Endothelial cell of umbilical vein (primary cell): ENCODE measurements around the gene KLK13. TPM values are rescaled to one million over a fixed set of nuclear protein-coding genes. Genes with fewer than 3 reads are reported as not detected.

Experiments used
- BruUV-seq: library from RNA; stranded (reverse); fragments of 400-500 nt; replicated peaks from 2 replicates; lab custom pipeline; 2021; lab: Mats Ljungman, UMichigan
- CTCF ChIA-PET: fragments of 300-600, 350-600 bp; sonication (Branson Sonifier 250); formaldehyde crosslinking; loops from one replicate; lab custom pipeline; 2021; ENCODE audit warnings: antibody characterized with exemption, inconsistent platforms; lab: Charles Lee
- POLR2A ChIA-PET: fragments of 300-600, 350-600 bp; sonication (Branson Sonifier 250); formaldehyde crosslinking; loops from one replicate; lab custom pipeline; 2021; ENCODE audit warnings: antibody characterized with exemption, inconsistent platforms; lab: Charles Lee
- DNase-seq: peaks from one replicate; pipeline ENCODE4 v3.0.0-alpha.2; 2011; ENCODE audit warnings: low read depth, low spot score
- FAIRE-seq: peaks from 2 replicates; lab custom pipeline; 2011; peaks lifted over from hg19 to GRCh38; lab: Jason Lieb, UNC
- H2AFZ ChIP-seq: 2 replicates; pipeline ENCODE4 v1.6.0; 2012; ENCODE audit warnings: low read depth, low read length, control low read depth, inconsistent platforms
- H3K27ac ChIP-seq: 2 replicates; pipeline ENCODE4 v1.5.1; 2011; ENCODE audit warnings: low read depth, mild to moderate bottlenecking, control low read depth, low read length, moderate library complexity; ENCODE audit not compliant: insufficient read depth
- H3K27me3 ChIP-seq, 2 experiments: 2 replicates each; pipeline versions ENCODE4 v1.6.0 to v1.6.1; 2011; ENCODE audit warnings: low read length in 2 of 2, mixed read lengths in 1 of 2; ENCODE audit not compliant: control insufficient read depth in 2 of 2, insufficient read depth in 2 of 2
- H3K36me3 ChIP-seq, 2 experiments: 2 replicates in 1 of 2; 3 replicates in 1 of 2; pipeline ENCODE4 v1.5.1; 2011; ENCODE audit warnings: low read length in 2 of 2, mild to moderate bottlenecking in 1 of 2, moderate library complexity in 1 of 2; ENCODE audit not compliant: control insufficient read depth in 2 of 2, insufficient read depth in 2 of 2; ENCODE audit errors: extremely low read depth in 1 of 2
- H3K4me1 ChIP-seq: 3 replicates; pipeline ENCODE4 v1.5.1; 2011; ENCODE audit warnings: mild to moderate bottlenecking, low read length; ENCODE audit not compliant: control insufficient read depth, insufficient read depth; ENCODE audit errors: extremely low read depth
- H3K4me2 ChIP-seq: 2 replicates; pipeline ENCODE4 v1.6.1; 2011; ENCODE audit warnings: low read length, control low read depth, mixed read lengths; ENCODE audit not compliant: insufficient read depth
- H3K4me3 ChIP-seq, 3 experiments: fragments of 200-600 bp in 1 of 3; sonication (generic), shearing (Covaris generic) in 1 of 3; replicated peaks in 1 of 3; 2 replicates each; pipeline ENCODE4 v1.5.1; 2011 to 2016; ENCODE audit warnings: control low read depth in 3 of 3, low read length in 3 of 3, mild to moderate bottlenecking in 2 of 3, inconsistent platforms in 1 of 3, low read depth in 1 of 3, moderate library complexity in 1 of 3; ENCODE audit not compliant: insufficient read depth in 1 of 3
- H3K79me2 ChIP-seq: 2 replicates; pipeline ENCODE4 v1.6.0; 2012; ENCODE audit warnings: low read length, inconsistent platforms; ENCODE audit not compliant: control insufficient read depth, insufficient read depth
- H3K9ac ChIP-seq: replicated peaks from 2 replicates; pipeline ENCODE3; 2011; ENCODE audit warnings: low read length, control low read depth; ENCODE audit not compliant: insufficient read depth; ENCODE audit errors: extremely low read depth
- H3K9me1 ChIP-seq: replicated peaks from 3 replicates; pipeline ENCODE4 v1.6.0; 2011; ENCODE audit warnings: mild to moderate bottlenecking, low read length; ENCODE audit not compliant: control insufficient read depth, insufficient read depth; ENCODE audit errors: extremely low read depth
- H3K9me3 ChIP-seq: replicated peaks from 2 replicates; pipeline ENCODE4 v1.5.1; 2012; ENCODE audit warnings: low read length, inconsistent platforms; ENCODE audit not compliant: control insufficient read depth, insufficient read depth
- H4K20me1 ChIP-seq: replicated peaks from 2 replicates; pipeline ENCODE3; 2011; ENCODE audit warnings: mild to moderate bottlenecking, low read length; ENCODE audit not compliant: control insufficient read depth, insufficient read depth; ENCODE audit errors: extremely low read depth
- EZH2 ChIP-seq: IDR thresholded peaks from 2 replicates; pipeline ENCODE4 v1.6.1; 2012; ENCODE audit warnings: borderline replicate concordance, low read depth, mild to moderate bottlenecking, moderate library complexity, low read length, inconsistent platforms; ENCODE audit not compliant: severe bottlenecking
- FOS ChIP-seq: IDR thresholded peaks from 2 replicates; pipeline ENCODE4 v1.6.1; 2011; ENCODE audit warnings: mild to moderate bottlenecking, low read length, moderate library complexity, borderline replicate concordance; ENCODE audit not compliant: insufficient read depth
- GATA2 ChIP-seq: IDR thresholded peaks from 2 replicates; pipeline ENCODE4 v1.7.0; 2011; ENCODE audit warnings: low read depth, mild to moderate bottlenecking, moderate library complexity, mixed read lengths, low read length; ENCODE audit not compliant: insufficient read length, insufficient read depth
- JUN ChIP-seq: IDR thresholded peaks from 2 replicates; pipeline ENCODE4 v1.6.1; 2011; ENCODE audit warnings: borderline replicate concordance, low read depth; ENCODE audit not compliant: insufficient read length, insufficient read depth
- MYC ChIP-seq: IDR thresholded peaks from one replicate; pipeline ENCODE4 v1.6.1; 2011; ENCODE audit warnings: mild to moderate bottlenecking, low read depth, low read length
- POLR2A ChIP-seq: IDR thresholded peaks from 2 replicates; pipeline ENCODE4 v1.6.1; 2012; ENCODE audit warnings: low read depth, mild to moderate bottlenecking, control low read depth, low read length
- POLR2AphosphoS5 ChIP-seq: IDR thresholded peaks from 2 replicates; pipeline ENCODE4 v1.6.1; 2012; ENCODE audit warnings: low read depth, mild to moderate bottlenecking, control low read depth, low read length, moderate library complexity; ENCODE audit not compliant: insufficient read depth
- dilution Hi-C: fragments of 300-500 bp; cut with MboI; formaldehyde crosslinking; loops from one replicate; pipeline ENCODE4 v1.15.0; 2019; ENCODE audit warnings: low sequenced_read_pairs; ENCODE audit not compliant: extremely low pct_ligation_motif_present
- intact Hi-C: fragments of 100-400 bp; cut with micrococcal nuclease; formaldehyde crosslinking; loops from one replicate; pipeline ENCODE4 v1.10.0; 2022
- polyA plus RNA-seq, 4 experiments: library from polyadenylated mRNA; depleted of rRNA in 3 of 4; stranded (reverse) in 3 of 4; unstranded in 1 of 4; fragments of >200 nt; gene quantifications; 2 replicates each; pipeline versions ENCODE4 v1.2.1 to v1.2.3, GENCODE V29; 2011 to 2012; ENCODE audit warnings: missing spikeins in 1 of 4
- total RNA-seq: library from RNA; stranded (reverse); gene quantifications from 2 replicates; pipeline ENCODE4 v1.2.3, GENCODE V29; 2021
- TF ChIP-seq, protein P1 (sequence below), 2 donors: IDR thresholded peaks; 1 replicate in 1 of 2; 2 replicates in 1 of 2; pipeline ENCODE4 v1.5.1; 2011; ENCODE audit warnings: low read length in 2 of 2, mild to moderate bottlenecking in 2 of 2, moderate library complexity in 2 of 2, control low read depth in 1 of 2, inconsistent platforms in 1 of 2, low read depth in 1 of 2; ENCODE audit not compliant: insufficient read depth in 1 of 2; ENCODE audit errors: extremely low read depth in 1 of 2
- TF ChIP-seq, protein P2 (sequence below): IDR thresholded peaks from 2 replicates; pipeline ENCODE4 v1.6.1; 2011; ENCODE audit not compliant: insufficient read depth, insufficient read length

The KLK13 gene
- total and polyA plus RNA-seq, 2 donors (not counting 3 experiments of a cell fraction or from before 2014, with no cell fraction given), result not detected

DNA sequence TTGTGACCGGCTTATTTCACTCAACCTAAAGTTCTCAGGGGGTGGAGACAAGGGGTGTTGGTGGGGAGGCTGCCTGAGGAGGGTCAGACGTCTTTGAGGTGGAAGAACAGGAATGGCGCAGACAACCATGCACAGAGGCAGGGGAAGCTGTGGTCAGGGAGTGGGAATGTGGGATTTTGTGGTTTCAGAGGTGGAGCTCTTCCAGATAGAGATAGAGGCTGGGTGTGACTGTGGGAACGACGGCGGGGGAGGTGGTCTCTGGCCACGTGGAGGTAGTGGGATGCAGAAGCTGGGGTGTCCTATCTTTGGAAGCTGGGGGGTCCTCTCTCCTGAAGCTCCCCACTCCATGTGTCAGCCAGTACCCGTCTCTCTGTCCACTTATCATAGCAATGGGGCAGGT is 25.6 kb upstream of the KLK13 start:
- H3K36me3 ChIP-seq, result no peaks in the 10 kb centered on the region
- ChIA-PET POLR2A (no interaction called here), CTCF (no interaction called here)
- no peaks in the 10 kb centered on the region for H3K9me1 ChIP-seq
- H3K4me2 ChIP-seq, result no peak overlapping the region
- H3K79me2 ChIP-seq, result no peaks in the 10 kb centered on the region
- dilution Hi-C loops (no loop called here), intact Hi-C loops (no loop called here)
- TF ChIP-seq FOS (no peak), EZH2 (no peak), GATA2 (no peak), POLR2AphosphoS5 (no peak), JUN (no peak), POLR2A (no peak), MYC (no peak)
- TF ChIP-seq, protein P1, sequence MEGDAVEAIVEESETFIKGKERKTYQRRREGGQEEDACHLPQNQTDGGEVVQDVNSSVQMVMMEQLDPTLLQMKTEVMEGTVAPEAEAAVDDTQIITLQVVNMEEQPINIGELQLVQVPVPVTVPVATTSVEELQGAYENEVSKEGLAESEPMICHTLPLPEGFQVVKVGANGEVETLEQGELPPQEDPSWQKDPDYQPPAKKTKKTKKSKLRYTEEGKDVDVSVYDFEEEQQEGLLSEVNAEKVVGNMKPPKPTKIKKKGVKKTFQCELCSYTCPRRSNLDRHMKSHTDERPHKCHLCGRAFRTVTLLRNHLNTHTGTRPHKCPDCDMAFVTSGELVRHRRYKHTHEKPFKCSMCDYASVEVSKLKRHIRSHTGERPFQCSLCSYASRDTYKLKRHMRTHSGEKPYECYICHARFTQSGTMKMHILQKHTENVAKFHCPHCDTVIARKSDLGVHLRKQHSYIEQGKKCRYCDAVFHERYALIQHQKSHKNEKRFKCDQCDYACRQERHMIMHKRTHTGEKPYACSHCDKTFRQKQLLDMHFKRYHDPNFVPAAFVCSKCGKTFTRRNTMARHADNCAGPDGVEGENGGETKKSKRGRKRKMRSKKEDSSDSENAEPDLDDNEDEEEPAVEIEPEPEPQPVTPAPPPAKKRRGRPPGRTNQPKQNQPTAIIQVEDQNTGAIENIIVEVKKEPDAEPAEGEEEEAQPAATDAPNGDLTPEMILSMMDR (IDR thresholded peaks at IDR 0.05; ENCODE audit: extremely low read depth in 1 of 2, insufficient read depth in 1 of 2, low read depth in 1 of 2, low read length in 2 of 2), result no peak
- TF ChIP-seq, protein P2, sequence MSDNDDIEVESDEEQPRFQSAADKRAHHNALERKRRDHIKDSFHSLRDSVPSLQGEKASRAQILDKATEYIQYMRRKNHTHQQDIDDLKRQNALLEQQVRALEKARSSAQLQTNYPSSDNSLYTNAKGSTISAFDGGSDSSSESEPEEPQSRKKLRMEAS, result no peak
- peaks cover 8% of the 10 kb centered on the region for H3K4me1 ChIP-seq
- DNase-seq, result no peak
- H3K27ac ChIP-seq, result no peak overlapping the region
- no peak overlapping the region for H3K4me3 ChIP-seq
- no peak overlapping the region for H3K9ac ChIP-seq
- no peak overlapping the region for H2AFZ ChIP-seq
- no peaks in the 10 kb centered on the region for H3K27me3 ChIP-seq
- no peaks in the 10 kb centered on the region for H4K20me1 ChIP-seq
- no TSS peak for BruUV-seq
- FAIRE-seq, result no peak
- H3K9me3 ChIP-seq, result no peaks in the 10 kb centered on the region
